HG02840 (cell line): ENCODE data around the gene UGT2B11.
"Not testable (repeated sequence)": the region's sequence is repeated elsewhere in the genome, so short reads cannot be mapped to it uniquely, and the experiment has no call there.

Source experiments
- ATAC-seq: cut with Tn5 transposase; IDR thresholded peaks from one replicate; pipeline ENCODE4 v1.9.1; 2021; ENCODE audit warnings: mild to moderate bottlenecking, moderate library complexity, moderate number of reproducible peaks; ENCODE audit not compliant: unreplicated experiment, low FRiP score

Gene UGT2B11

DNA sequence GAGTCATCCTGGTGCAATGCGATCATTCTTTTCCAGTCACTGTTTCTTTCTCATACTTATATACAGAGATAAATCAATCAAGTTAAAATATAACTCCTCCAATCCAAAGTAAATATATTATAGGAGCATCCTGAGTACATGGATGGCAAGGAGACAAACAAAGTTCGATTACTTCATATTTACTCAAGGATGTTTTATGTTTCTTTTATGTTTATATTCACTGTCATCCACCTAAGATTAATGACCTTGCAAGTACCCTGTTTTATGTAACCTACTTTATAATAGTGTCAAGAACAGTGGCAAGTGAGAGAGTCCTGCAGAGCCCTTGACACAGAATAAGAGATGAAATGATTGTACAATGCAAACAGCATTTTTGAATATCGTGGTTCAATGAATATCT is at the start of gene UGT2B11:
TSS of gene UGT2B11 (minus strand) at position 33 of the 400 bp plus-strand sequence. CDS start at position 7, 26 bp downstream.
- ATAC-seq: no peak

DNA sequence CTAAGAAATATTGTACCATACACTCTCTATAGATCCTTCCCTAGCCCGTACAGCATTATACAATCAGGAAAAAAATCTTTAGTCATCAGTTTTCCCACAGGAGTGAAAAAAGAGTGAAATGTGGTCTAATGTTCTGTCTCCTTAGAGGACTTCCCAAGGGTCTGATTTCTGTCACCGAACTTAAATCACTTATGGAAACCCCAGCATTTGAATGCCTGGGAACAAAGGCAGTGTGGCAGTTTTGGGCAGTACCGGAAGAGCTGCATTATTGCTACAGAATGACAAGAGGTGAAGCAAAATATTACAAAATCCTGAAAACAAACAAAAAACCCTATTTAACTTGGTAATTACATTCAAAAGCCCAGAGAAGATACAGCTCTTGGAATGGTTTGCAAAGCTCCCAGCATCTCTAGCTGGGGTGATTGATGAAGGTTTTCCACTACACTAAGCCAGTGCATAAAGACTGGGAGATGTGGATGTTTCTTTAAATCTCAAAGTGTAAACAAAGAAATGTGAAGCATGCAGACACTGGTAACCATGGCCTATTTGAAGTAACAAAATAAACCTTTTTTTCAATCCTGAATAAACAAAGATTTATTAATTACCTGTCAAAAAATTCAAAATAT is 38.7 kb upstream of the UGT2B11 start:
- not testable (repeated sequence) for ATAC-seq

DNA sequence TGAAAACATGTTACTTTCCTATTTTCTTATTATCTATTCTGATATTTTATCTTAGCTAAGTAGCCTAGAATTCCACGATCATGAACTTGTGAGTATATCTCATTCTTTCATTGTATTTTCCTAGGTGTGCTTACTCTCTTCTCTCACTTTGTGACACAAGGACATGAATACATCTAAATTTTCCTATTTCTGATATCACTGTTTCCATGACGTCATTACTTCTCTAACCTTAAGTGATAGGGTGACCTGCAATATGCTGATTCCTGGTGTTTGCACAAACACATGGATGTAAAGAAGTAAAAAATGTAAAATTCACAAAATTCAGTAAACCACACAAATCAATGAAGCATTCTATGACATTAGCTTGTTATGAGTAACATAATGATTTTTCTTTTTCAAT is 36.3 kb upstream of the UGT2B11 start:
- ATAC-seq: not testable (repeated sequence)

DNA sequence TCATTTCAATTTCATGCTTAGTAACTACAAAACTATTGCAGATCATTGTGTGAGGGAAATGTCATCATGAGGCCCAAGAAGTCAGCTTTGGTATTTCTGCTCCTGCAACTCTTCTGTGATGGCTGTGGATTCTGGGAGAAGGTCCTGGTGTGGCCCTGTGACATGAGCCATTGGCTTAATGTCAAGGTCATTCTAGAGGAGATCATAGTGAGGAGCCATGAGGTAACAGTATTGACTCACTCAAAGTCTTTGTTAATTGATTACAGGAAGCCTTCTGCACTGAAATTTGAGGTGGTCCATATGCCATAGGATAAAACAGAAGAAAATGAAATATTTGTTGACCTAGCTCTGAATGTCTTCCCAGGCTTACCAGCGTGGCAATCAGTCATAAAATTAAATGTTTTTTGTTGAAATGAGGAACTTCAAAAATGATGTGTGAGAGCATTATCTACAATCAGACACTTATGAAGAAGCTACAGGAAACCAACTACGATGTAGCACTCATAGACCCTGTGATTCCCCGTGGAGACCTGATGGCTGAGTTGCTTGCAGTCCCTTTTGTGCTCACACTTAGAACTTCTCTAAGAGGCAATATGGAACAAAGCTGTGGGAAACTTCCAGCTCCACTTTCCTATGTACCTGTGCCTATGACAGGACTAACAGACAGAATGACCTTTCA is 28.2 kb upstream of the UGT2B11 start:
- ATAC-seq: not testable (repeated sequence)

DNA sequence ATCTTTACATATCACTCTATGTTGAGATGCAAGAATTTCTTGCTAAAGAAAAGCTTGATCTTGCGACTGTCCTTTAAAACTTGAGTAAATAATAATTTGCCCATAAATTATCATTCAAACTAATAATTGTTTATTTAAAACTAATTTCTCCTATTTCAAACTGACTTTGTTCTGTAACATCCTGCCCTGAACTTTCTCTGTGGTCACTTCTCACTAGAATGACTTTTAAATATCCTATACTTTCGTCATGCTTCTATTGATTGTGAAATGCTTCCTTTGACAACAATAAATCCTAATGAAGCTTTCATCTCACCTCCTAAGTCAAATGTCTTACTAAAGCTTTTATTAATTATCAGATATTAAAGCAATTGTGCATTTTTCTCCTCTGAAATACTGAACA is 27.2 kb upstream of the UGT2B11 start:
- ATAC-seq: not testable (repeated sequence)

DNA sequence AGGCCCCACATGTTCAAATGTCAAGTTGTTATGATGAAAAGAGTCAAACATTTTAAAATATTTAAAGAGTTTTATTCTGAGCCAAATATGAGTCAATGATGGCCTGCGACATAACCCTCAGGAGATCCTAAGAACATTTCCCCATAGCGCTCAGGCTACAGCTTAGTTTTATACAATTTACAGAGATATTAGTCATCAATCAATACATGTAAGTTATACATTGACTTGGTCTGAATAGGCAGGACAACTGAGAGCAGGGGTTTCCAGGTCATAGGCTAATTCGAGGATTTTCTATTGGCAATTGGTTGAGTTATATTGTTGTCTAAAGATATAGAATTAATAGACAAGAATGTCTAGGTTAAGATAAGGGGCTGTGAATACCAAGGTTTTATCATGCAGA is 26.2 kb upstream of the UGT2B11 start:
- ATAC-seq: not testable (repeated sequence)

DNA sequence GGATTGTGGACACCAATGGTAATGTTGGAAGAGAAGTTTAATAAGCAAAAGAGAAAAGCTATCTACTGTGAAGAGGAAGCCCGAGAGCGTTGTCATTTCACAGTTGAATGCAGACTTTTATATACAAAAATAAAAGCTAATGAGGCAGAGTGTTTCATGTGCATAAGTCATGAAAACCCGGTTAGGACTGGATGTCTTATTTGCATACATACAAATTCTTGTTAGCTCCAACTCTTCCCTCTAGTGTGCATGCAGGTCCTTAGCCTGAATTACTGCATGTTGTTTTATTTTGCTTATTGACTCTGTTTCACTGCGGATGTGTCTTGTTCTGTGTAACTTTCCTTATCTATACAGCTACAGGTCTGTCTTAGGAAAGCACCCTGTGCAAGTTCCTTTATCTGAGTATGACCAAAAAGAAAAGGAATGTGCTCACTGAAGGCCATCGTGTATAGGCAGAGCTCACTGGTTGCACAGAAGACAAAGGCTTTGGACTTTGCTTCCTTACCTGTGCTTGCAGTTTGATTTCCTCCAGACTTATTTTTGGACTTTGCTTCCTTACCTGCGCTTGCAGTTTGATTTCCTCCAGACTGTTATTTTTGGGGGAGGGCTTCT is 25.1 kb upstream of the UGT2B11 start:
- no peak for ATAC-seq

DNA sequence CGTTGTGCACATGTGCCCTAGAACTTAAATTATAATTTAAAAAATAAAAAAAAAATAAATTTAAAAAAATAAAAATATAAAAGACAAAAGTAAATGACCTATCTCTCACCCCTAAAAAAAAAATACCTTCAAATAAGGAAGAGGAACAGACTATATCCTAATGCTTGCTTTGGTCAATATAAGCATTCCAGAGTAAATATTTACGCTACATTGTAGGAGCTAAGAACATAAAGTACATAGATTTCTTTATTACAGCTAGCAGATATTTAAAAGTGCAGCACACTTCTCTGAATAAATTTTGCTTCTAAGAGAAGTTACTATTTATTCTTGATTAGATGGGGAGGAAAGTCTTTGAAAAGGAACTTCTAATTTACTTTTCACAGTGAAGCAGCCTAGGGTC is 24.5 kb upstream of the UGT2B11 start:
- no peak for ATAC-seq

DNA sequence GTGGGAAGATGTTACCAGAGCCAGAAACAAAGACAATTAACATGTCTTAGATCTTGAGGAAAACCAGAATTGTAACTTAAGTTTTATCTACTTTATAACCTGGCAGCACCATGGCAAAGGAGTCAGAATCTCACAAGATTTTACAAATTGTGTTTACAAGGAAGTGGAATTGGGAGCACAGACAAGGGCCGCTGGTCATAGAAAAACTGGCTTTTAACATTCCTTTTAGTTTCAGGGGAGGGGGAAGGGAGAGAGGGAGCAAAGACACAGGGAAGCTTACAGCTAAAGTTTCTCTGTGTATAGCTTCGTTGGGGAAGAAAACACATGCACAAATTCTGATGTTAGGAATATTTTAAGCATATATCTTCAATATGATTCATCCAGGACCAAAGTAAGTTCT is 10.3 kb upstream of the UGT2B11 start:
- no peak for ATAC-seq

DNA sequence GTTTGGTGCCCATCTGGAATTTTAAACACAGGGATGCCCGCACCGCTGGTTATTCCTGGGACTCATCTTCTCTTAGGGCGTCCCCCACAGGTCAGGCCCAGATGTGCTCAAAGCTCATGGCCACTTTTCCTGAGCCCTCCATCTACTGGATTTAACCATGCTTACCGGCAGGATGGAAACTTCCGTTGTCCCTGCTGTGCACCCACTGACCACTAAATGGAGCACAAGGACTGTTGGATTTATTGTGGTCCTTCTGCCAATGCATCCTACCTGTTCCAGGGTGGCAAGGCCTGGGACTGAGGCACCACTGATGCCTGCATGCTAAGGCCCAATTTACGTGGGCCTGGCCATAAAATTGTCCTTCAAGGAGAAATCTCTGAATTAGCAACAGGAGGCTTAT is 8.7 kb upstream of the UGT2B11 start:
- not testable (repeated sequence) for ATAC-seq

DNA sequence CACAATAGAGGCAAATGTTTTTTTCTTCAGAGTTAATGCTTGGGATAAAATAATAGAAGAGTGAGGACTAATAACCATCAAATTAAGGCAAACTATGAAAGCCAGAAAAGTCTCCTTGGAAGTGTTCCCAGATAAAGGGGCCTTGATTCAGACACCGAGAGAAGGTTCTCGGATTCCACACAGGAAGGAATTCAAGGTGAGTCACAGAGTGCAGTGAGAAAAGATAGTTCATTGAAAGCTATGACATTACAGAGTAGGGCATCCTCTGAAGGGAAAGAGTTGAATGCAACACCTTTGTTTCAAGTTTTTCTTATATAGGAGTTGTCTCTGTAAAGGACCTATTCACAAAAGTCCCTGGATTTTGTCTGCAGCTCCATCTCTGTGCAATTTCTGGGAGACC is 3.9 kb upstream of the UGT2B11 start:
- not testable (repeated sequence) for ATAC-seq

DNA sequence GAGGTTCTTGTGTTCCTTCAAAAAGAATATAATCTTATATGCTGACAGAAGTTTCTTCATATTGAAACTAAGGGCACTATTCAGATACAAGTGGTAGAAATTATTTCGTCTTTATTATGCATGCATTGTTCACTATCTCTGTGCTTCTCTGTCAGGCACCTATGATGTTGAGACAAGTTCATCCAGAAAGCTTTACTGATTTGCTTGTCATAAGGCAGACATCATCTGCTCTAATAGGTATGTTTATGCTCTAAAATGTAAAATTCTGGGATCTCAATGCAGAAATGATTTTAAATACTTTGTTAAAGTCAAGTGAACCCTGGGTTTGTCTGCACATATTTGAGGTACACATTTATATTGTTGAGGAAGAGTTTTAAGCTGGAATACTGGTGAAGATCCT is 3.6 kb downstream of the UGT2B11 start:
- no peak for ATAC-seq

DNA sequence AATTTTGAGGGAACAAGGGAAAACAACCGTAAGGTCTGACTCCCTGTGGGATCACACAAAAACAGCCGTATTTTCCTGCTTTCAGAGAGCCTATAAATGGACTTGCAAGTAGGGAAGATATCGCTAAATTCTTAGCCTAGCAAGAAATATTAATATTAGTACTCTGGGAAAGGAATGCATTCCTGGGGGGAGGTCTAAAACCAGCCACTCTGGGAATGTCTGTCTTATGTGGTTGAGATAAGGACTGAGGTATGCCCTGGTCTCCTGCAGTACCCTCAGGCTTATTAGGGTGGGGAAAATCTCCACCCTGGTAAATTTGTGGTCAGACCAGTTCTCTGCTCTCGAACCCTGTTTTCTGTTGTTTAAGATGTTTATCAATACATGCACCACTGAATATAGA is 16.0 kb downstream of the UGT2B11 start:
- not testable (repeated sequence) for ATAC-seq

GRCh38 chr4:69196209-69196965 is 18.2 kb downstream of the UGT2B11 start:
- ATAC-seq: no peak

- no peak for ATAC-seq
These were observed 20.4 kb downstream of the UGT2B11 start for GRCh38 chr4:69194166-69194565.

- ATAC-seq: not testable (repeated sequence)
These were observed 22.6 kb downstream of the UGT2B11 start for GRCh38 chr4:69191905-69192304.

DNA sequence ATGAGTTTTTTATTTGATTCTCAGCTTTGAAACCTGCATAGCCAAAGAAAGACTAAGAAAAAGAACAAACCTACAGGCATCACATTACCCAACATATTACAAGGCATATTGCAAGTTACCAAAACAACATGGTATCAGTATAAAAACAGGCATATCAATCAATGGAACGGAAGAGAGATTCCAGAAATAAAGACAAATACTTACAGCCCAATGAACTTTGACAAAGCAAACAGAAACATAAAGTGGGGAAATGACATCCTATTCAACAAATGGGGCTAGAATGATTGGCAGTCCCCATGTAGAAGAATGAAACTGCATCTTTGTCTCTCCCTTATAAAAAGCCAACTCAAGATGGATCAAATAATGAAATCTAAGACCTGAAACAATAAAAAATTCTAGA is 23.9 kb downstream of the UGT2B11 start:
- not testable (repeated sequence) for ATAC-seq

DNA sequence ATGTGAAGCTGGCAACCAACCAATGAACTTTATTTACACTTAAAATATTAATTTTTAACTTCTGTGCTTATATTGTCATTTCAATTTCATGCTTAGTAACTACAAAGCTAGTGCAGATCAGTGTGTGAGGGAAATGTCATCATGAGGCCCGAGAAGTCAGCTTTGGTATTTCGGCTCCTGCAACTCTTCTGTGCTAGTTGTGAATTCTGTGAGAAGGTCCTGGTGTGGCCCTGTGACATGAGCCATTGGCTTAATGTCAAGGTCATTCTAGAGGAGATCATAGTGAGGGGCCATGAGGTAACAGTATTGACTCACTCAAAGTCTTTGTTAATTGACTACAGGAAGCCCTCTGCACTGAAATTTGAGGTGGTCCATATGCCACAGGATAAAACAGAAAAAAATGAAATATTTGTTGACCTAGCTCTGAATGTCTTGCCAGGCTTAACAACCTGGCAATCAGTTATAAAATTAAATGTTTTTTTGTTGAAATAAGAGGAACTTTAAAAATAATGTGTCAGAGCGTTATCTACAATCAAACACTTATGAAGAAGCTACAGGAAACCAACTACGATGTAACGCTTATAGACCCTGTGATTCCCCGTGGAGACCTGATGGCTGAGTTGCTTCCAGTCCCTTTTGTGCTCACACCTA is 32.9 kb downstream of the UGT2B11 start:
- not testable (repeated sequence) for ATAC-seq

GRCh38 chr4:69179817-69180216 is 34.7 kb downstream of the UGT2B11 start:
- ATAC-seq: not testable (repeated sequence)

DNA sequence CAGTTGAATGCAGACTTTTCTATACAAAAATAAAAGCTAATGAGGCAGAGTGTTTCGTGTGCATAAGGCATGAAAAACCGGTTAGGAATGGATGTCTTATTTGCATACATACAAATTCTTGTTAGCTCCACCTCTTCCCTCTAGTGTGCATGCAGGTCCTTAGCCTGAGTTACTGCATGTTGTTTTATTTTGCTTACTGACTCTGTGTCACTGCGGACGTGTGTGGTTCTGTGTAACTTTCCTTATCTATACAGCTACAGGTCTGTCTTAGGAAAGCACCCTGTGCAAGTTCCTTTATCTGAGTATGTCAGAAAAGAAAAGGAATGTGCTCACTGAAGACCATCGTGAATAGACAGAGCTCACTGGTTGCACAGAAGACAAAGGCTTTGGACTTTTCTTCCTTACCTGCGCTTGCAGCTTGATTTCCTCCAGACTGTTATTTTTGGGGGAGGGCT is 35.8 kb downstream of the UGT2B11 start:
- not testable (repeated sequence) for ATAC-seq
